Measurements from ENCODE around the gene ZNF133.

The ZNF133 gene

DNA sequence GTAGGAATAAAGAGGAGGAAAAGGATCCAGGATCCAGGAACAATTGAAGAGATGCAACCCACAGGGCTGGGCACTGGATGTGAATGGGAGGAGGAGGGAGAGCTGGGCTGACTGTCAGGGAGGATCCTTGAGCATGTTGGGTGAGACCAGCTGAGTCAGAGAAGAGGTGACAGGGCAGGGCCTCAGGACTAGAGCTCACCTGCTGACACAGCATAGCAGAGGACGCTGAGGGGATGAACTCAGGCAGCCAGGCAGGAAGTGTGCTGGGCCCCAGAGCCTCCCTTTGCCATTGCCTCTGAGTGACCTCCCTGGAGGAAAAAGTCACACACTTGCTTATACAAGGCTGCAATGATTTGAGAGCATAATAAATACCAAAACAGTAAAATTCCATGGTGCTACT is 72.3 kb downstream of the ZNF133 start:
- H3K4me3 ChIP-seq (ENCODE audit: low read depth, low read length), result no peak overlapping the region

DNA sequence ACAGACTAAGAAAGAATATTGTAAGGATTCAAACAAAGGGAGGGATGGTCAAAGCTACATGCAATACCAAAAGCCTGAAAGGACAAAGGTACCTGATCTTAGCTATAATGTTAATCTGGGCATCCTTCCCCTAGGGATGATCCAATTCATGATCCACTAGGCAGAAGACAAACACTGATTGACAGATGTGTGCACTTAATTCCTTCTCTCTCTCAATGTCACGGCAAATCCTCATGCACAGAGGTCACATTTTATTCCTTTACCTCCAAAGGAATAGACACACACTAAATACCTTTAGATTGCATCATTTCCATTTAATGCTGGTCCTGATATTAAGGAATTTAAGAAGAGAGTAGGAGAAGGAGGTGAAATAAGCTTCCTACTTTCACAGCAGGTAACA is 73.4 kb downstream of the ZNF133 start:
- H3K4me3 ChIP-seq (ENCODE audit: low read depth, low read length), result no peak overlapping the region

DNA sequence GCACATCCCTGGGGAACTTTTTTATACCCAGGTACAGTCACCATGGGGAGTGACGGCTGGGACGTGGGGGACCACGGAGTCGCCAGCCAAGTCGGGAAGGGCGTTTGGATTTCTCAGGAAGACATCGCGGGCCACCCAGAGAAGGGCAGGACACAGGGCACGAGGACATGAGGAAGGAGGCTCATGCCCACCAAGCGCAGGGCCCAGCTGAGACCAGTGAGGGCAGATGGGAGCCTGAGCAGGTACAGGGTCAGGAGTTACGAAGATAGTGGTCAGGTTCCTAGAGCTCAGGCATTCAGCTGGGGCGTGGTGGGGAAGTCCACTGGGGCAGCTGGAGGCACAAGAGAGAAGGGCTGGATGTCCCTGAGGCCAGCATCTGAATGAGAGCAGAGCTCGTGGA is 74.6 kb downstream of the ZNF133 start:
- H3K4me3 ChIP-seq (ENCODE audit: low read depth, low read length), result no peak overlapping the region

DNA sequence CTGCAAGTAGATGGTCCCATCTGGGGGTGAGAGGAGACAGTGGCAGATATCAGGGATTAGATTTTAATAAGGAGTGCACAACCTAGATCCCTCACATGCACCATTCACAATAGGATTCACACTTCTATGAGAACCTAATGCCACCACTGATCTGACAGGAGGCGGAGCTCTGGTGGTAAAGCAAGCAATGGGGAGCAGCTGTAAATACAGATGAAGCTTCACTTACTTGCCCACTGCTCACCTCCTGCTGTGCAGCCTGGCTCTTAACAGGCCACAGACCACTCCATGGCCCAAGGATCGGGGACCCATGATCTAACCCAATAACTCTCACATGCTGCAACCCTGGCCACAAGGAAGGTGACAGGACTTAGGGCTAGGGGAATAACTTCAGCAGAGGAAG is 75.4 kb downstream of the ZNF133 start:
- no peak overlapping the region for H3K4me3 ChIP-seq (ENCODE audit: low read depth, low read length)

DNA sequence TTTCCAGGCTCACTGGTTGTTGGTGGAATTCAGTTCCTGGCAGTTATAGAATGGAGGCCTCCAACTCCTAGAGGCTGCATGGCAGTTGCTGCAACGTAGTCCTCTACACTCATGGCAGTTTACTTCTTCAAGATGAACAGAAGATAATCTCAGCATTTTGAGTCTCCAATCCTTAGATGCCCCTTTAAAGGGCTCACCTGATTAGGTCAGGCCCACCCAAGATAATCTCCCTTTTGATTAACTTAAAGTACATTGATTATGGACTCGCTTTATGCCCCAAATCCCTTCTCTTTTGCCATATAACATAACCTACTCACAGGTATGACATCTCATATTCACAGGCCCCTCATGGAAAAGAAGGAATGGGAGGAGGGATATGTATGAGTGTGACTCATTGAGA is 76.4 kb downstream of the ZNF133 start:
- no peak overlapping the region for H3K4me3 ChIP-seq (ENCODE audit: low read depth, low read length)
